Right atrium auricular region (tissue), 2 donors: Measurements from ENCODE around the gene LONRF2. TPM values are rescaled to one million over a fixed set of nuclear protein-coding genes. Genes with fewer than 3 reads are reported as not detected.

Experiments used
- DNase-seq: peaks from one replicate; pipeline ENCODE4 v3.0.0-alpha.2; 2019; ENCODE audit warnings: low spot score
- H3K27ac ChIP-seq, 2 donors: fragments of 200-600 bp; sonication (generic); 1 replicate in 1 of 2; 2 replicates in 1 of 2; pipeline ENCODE4 v1.5.1; 2016 to 2019
- H3K27me3 ChIP-seq, 2 donors: fragments of 200-600 bp; sonication (generic); one replicate each; pipeline versions ENCODE4 v1.5.1 to v1.6.0; 2017 to 2019
- H3K36me3 ChIP-seq: fragments of 200-600 bp; sonication (generic); one replicate; pipeline ENCODE4 v1.5.1; 2016
- H3K4me1 ChIP-seq, 2 donors: fragments of 200-600 bp; sonication (generic); one replicate each; pipeline versions ENCODE4 v1.5.1 to v1.6.0; 2017 to 2019
- H3K4me3 ChIP-seq, 2 donors: fragments of 200-600 bp; sonication (generic); 1 replicate in 1 of 2; 2 replicates in 1 of 2; pipeline ENCODE4 v1.5.1; 2017 to 2019; ENCODE audit warnings: mild to moderate bottlenecking in 1 of 2, moderate library complexity in 1 of 2
- H3K9me3 ChIP-seq, 2 donors: fragments of 200-600 bp; sonication (generic); one replicate each; pipeline ENCODE4 v1.5.1; 2019
- total RNA-seq, 2 donors: library from RNA; depleted of rRNA; stranded (reverse); fragments of >200 nt; gene quantifications; one replicate each; pipeline ENCODE4 v1.1.0, GENCODE V29; 2016
- TF ChIP-seq, protein P1 (sequence below), 2 donors: fragments of 200-600 bp; sonication (generic); IDR thresholded peaks; one replicate each; pipeline ENCODE4 v1.5.1; 2019; ENCODE audit warnings: antibody characterized with exemption in 2 of 2

Gene LONRF2
- total RNA-seq, 2 donors from 2014 or later = 11.3 to 18.9 TPM

- H3K4me3 ChIP-seq = no peak overlapping the region
- H3K27me3 ChIP-seq = no peaks in the 10 kb centered on the region
- H3K27ac ChIP-seq = no peak overlapping the region
- no peak for DNase-seq
- H3K4me1 ChIP-seq = no peaks in the 10 kb centered on the region
- no peaks in the 10 kb centered on the region for H3K36me3 ChIP-seq
- no peaks in the 10 kb centered on the region for H3K9me3 ChIP-seq
- TF ChIP-seq, protein P1, sequence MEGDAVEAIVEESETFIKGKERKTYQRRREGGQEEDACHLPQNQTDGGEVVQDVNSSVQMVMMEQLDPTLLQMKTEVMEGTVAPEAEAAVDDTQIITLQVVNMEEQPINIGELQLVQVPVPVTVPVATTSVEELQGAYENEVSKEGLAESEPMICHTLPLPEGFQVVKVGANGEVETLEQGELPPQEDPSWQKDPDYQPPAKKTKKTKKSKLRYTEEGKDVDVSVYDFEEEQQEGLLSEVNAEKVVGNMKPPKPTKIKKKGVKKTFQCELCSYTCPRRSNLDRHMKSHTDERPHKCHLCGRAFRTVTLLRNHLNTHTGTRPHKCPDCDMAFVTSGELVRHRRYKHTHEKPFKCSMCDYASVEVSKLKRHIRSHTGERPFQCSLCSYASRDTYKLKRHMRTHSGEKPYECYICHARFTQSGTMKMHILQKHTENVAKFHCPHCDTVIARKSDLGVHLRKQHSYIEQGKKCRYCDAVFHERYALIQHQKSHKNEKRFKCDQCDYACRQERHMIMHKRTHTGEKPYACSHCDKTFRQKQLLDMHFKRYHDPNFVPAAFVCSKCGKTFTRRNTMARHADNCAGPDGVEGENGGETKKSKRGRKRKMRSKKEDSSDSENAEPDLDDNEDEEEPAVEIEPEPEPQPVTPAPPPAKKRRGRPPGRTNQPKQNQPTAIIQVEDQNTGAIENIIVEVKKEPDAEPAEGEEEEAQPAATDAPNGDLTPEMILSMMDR (IDR thresholded peaks at IDR 0.05) = no peak
Observed at GRCh38 chr2:100309311-100309710, 13.0 kb downstream of the LONRF2 start.

DNA sequence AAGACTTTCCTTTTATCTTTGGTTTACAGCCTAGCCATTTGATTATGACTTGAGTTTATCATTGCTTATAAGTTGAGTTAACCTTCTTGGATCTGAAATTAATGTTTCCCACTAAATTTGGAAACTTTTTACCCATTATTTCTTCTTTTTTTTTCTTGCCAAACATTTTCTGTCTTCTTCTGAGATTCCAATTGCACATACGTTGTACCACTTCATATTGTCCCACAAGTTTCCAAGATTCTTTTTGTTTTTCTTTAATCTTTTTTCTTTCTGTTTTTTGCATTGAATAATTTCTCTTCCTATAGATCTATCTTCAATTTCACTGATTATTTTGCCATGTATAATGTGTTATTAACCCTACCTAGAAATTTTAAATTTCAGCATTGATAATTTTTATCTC lies 18.6 kb downstream of the LONRF2 start:
- Histone ChIP-seq H3K36me3 (peaks cover 17% of the 10 kb centered on the region), H3K4me1 (no peaks in the 10 kb centered on the region), H3K9me3 (no peaks in the 10 kb centered on the region), H3K27ac (no peak overlapping the region), H3K4me3 (no peak overlapping the region), H3K27me3 (no peaks in the 10 kb centered on the region)
- TF ChIP-seq, protein P1 (IDR thresholded peaks at IDR 0.05) = no peak
- DNase-seq = no peak

GRCh38 chr2:100302585-100302892 lies 19.8 kb downstream of the LONRF2 start:
- Histone ChIP-seq H3K9me3 (no peaks in the 10 kb centered on the region), H3K27ac (no peak overlapping the region), H3K4me3 (no peak overlapping the region), H3K27me3 (no peaks in the 10 kb centered on the region), H3K4me1 (no peaks in the 10 kb centered on the region), H3K36me3 (peaks cover 17% of the 10 kb centered on the region)
- TF ChIP-seq, protein P1 (IDR thresholded peaks at IDR 0.05) = no peak
- no peak for DNase-seq

- DNase-seq = no peak
- no peaks in the 10 kb centered on the region for H3K27me3 ChIP-seq
- H3K4me3 ChIP-seq = no peak overlapping the region
- no peaks in the 10 kb centered on the region for H3K9me3 ChIP-seq
- TF ChIP-seq, protein P1 (IDR thresholded peaks at IDR 0.05) = no peak
- H3K36me3 ChIP-seq = peaks cover 17% of the 10 kb centered on the region
- no peak overlapping the region for H3K27ac ChIP-seq
- H3K4me1 ChIP-seq = no peaks in the 10 kb centered on the region
Observed at GRCh38 chr2:100301881-100302584, 20.3 kb downstream of the LONRF2 start.

- no peak for DNase-seq
- Histone ChIP-seq H3K4me3 (no peak overlapping the region), H3K9me3 (no peaks in the 10 kb centered on the region), H3K27ac (no peak overlapping the region), H3K27me3 (no peaks in the 10 kb centered on the region), H3K4me1 (no peaks in the 10 kb centered on the region), H3K36me3 (peaks cover 29% of the 10 kb centered on the region)
- TF ChIP-seq, protein P1 (IDR thresholded peaks at IDR 0.05) = no peak
Observed at GRCh38 chr2:100299548-100299947, 22.8 kb downstream of the LONRF2 start.

DNA sequence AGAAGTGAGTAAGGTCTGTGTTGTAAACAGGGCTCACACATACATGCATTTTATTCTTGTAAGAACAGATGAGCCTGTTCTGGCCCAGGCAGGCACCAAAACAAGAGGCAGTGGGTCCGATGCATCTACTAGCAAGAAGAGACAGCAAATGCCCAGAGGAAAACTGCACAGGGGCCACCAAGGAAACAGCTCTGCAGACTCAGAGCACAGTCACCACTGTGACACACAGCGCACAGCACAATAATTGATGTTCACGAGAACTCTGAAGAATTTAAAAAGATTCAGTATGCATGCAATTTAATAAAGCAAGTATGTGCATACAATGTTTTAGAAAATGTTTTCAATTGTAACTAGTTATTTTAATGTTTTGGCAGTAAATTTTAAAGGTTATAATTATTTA lies 24.8 kb downstream of the LONRF2 start:
- no peak for DNase-seq
- H3K27me3 ChIP-seq = no peaks in the 10 kb centered on the region
- TF ChIP-seq, protein P1 (IDR thresholded peaks at IDR 0.05) = no peak
- H3K4me3 ChIP-seq = no peak overlapping the region
- peaks cover 28% of the 10 kb centered on the region for H3K36me3 ChIP-seq
- no peak overlapping the region for H3K27ac ChIP-seq
- no peaks in the 10 kb centered on the region for H3K9me3 ChIP-seq
- H3K4me1 ChIP-seq = no peaks in the 10 kb centered on the region
